GM21423 (cell line): ENCODE data around the gene GALNT18.

Source experiments
- ATAC-seq: cut with Tn5 transposase; IDR thresholded peaks from one replicate; pipeline ENCODE4 v1.9.1; 2021; ENCODE audit warnings: mild to moderate bottlenecking, moderate library complexity; ENCODE audit not compliant: unreplicated experiment

The GALNT18 gene

DNA sequence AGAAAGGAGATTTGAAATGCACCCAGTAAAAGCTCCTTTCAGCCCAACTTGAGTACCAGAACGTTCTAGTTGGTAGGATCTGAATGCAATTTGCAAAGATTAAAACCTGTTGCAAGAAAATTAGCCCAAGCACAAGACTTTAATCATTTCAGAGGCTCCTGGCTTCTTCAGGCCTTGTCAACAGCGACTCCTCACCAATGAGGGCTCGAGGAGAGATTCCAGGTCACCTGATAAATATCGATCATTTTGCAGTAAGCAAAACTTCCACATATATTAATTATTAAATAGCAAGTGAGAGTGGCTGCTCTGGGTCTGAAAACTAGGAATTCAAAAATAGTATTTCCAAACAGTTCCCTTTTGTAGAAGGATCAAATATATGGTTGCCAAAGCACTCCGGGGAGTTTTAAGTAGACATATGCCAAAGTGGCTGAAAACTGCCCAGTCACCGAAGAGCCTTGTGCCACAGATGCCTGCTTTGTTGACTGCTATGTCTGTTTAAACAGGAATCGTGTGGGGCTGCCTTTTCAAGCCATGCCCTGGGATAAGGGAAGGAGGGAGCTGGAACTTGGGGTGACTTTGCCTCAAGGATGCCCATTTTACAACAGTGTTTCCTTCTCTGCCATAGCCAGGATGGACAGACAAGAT lies 332.7 kb downstream of the GALNT18 start:
- ATAC-seq = no peak

DNA sequence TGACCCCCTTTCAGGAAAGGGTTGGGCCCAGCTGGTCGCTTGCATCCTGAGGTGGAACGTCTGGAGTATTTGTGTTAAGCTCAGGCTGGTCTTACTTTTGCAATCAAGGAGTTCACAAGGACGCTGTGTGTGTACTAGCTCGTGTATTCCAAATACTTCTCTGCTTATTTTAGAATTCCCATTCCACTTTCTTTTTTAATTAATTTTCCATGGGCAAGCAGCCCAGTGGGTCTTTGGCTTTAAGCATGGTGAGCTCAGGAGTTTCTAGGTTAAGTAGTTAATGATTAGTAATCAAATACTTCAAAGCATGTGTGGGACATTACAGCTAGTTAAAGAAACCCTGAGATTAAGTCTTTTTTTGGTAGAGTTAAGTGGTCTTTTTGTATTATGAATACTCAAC lies 337.3 kb downstream of the GALNT18 start:
- no peak for ATAC-seq

DNA sequence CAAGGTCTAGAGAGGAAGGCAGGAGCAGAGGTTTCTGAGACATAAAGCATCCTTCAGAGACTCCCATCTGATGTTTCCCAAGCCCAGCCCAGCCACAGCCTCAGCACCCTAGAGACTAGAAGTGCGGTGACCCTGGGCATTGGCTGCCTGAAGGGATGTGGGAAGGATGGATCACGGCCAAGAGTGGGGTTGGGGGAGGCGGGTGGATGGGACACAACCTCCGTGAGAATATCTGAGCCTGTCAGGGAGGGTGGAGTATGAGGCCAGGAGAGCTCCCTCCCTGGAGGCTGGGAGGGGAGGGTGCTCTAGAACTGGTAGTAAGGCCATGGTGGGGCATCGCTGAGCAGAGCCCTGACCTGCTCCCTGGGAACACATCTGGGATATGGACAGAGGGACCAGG lies 340.2 kb downstream of the GALNT18 start:
- ATAC-seq = no peak

DNA sequence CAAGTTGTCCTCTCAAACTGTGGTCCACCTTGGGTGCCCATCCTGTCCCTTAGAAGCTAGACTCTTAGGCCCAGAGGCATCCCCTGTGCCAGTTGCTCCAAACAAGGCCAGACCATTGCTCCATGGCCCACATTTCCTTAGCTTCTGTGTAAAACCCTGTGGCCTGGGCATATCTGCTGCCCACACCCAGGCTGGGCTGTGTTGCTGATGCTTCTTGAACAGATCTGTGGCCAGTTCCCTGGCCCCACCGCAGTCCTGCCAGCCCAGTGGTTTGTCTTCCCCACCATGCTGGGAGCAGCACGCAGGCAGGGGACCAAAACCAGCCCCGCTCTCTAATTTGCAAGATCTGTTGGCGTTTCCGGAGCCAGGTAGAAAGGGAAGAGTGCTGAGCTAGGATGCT lies 341.0 kb downstream of the GALNT18 start:
- ATAC-seq = no peak

DNA sequence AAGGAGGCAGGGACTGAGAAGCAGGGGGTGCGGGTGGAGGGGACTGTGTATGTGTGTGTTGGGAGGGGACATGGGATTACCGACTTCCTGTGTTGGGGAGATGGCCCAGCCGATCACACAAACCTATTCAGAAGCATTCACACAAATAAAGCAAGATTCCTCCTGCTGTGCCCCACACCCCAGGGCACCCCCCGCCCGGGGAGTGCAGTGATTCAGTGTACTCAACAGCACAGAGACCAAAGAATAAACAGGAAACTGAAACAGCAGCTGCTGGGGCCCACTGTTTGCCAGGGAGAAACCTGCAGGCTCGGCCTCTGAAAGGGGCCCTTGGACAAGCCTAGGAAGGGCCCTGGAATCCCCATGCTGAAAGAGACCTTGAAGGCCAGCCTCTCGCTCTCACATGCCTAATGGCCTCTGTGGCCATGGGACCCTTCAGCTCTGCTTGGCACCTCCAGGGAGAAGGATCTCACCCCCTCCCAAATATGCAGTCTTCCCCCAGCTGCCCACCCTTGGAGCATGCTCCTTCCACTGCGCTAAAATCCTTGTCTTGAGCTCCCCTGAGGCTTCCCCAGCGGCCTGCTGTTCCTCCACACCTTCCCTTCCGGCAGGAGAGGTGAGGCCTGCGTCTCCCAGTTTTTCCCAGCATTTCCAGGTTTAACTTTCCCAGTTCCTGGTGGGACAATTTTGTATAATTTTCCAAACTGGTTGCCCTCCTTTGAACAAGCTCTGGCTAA lies 341.7 kb downstream of the GALNT18 start:
- no peak for ATAC-seq

DNA sequence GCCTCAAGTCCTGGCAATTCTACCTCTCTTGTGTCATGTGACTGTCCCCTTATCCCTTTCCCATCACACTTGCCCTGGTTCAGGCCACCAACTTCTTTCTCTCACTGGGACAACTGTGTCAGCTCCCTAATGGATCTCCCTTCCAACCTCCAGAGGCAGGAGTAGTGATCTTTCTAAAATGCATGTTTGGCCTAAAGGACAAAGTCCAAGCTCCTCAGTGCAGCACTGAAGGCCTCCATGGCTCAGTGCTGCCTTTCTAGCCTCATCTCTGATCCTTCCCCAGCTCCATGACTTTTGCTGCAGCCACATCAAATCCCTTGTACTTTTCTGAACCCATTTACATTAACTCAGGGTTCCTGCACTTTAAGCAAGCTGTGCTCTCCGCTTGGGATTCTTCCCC lies 349.6 kb downstream of the GALNT18 start:
- no peak for ATAC-seq

DNA sequence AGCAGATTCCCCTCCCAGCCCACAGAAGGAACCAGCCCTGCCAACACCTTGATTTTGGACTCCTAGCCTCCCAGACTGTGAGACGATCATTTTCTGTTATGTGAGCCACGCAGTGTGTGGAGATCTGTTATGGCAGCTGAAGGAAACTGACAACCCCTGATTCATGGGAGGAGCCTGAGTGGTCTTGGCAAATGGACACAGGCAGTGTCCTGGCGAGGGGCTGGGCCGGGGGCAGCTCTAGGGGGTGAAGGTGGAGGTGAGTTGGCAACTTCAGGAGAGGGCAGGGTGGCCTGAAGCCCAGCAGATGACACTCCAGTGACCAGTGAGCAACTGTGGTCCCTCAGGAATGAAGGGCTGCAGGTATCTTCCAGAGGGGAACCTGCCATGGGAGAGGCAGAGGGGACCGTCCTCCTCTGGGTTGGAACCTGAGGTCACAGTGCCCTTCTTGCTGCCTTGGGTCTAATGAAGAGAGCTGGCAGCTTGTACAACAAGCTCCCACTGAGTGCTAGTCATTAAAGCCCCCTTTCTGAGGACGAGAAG lies 351.5 kb downstream of the GALNT18 start:
- no peak for ATAC-seq

DNA sequence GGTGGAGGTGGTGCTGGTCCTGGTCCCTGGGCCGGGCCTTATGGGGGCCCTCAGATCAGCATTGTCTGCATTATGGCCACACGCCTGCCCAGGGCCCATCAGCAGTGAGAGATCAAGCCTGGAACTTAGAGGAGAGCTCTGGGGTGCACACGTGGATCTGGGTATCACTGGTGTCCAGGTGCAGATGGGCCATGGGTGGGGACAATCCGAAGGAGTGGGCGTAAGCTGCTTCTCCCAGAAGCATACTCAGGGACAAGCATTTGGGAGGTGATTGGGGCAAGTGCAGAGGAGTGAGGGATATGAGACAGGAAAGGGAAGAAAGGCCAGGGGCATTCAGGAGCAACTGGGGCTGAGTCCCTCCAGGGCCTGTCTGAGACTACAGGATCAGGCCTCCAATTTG lies 353.1 kb downstream of the GALNT18 start:
- ATAC-seq = no peak

DNA sequence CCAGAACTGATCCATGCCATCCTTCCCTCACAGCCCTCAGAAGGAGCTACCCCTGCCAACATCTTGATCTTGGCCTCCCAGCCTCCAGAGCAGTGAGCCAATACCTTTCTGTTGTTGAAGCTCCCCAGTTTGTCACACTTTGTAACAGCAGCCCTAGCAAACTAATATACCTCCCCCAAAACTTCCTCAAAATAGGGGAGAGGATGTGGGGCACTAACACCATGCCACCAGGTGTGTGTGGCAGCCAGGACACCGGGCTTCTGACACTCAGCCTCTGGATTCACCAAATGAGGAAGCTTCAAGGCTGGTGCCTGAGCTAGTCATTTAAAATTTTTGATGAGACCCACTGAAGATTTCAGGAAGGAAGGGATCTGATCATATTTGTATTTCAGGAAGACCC lies 353.7 kb downstream of the GALNT18 start:
- ATAC-seq = no peak

DNA sequence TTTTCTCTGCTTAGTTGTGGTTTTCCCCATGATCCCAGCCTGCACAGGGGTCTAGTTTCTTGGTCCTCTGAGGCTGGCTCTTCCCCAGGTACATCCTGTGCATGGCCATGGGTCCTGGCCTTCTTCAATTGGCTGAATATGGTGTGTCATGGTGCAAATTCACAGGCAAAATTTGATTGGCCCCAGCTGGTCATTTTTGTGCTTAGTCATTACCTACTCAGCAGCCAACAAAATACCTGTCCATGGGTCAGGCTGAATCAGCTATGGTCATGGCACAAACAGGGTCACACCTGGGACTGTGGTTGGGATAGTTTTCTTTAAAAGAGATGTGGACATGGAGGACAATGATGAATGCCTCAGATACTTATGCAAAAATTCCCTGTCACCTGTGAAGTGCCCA lies 354.5 kb downstream of the GALNT18 start:
- ATAC-seq = no peak

DNA sequence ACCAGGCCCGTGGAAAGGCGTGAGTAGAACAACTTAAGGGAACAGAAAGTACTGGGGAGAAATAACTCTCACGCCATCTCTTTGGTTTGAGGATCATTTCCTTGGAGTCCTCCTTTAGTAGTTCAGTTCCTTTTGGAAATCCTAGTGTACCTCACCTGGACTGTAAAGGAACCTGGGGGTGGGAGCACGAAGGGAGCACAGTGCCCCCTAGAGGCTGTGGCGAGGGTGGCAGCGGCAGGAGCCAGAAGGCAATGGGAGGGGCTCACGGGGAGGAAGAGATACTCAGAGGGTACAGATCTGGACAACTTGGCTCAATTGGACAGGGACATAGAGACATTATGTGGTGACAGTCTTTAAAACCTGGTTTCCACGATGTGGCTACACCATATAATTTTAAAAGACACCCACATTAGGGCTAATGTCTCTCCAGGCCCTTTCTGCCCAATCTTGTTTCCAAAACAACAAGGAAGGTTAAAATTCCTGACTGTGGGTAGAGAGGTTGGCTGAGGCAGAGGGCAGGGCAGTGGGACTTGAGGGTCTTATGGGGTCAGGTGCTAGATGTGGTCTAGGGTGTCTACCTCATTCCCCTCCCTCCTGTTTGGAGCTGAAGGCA lies 355.7 kb downstream of the GALNT18 start:
- ATAC-seq = peak; percentile 45

DNA sequence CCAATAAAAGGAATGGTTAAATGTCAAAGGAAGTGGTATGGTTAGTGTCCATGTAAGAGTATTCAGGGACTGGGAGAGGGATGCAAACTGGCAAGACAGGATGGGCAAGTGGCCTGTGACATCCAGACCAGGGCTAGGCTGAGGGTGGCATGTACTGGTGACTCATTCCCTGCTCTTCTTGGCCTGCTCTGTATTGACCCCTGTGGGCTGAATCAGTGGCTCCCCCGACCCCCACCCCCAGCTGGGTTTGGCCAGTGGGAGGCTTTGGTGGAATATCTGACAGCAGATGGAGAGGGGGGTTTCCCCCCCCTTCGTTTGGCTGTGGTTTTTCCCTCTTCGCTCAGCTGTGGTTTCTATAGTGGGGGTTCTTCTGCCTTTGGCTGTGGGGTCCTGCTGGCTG lies 356.5 kb downstream of the GALNT18 start:
- ATAC-seq = no peak

DNA sequence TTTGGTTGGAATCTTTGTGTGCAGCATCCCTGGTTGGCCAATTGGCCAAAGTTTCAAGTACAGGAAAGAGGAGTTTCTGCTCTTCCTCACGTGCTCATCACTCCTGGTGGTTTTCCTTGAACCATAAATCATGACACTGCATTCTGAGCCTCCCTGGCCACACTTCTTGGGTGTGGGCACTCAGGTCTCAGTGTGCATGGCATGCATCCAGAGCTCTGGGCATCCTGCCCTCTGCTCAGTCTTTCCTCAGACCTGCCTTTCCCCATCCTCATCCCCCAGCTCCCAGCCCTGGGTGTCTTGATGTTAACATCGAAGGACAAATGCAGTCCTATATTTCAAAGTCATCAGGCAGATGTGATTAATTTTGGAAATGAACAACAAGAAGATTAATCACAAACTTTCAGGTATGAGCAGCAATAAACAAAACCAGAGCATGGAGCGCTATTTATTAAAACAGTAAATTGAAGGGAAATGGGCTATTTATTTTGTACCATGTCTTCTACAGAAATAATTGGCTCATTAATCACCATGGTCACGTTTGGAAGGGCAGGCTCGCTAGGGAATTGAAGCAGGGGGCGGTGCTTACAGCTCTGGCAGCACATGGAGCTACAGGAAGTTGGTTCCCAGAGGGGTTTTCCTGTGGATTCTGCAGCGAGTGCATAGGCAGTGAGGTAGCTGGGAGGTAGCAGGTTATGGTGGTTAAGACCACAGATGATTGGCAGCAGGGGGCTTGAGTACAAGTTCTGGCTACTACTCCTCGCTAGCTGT lies 358.4 kb downstream of the GALNT18 start:
- ATAC-seq = no peak

DNA sequence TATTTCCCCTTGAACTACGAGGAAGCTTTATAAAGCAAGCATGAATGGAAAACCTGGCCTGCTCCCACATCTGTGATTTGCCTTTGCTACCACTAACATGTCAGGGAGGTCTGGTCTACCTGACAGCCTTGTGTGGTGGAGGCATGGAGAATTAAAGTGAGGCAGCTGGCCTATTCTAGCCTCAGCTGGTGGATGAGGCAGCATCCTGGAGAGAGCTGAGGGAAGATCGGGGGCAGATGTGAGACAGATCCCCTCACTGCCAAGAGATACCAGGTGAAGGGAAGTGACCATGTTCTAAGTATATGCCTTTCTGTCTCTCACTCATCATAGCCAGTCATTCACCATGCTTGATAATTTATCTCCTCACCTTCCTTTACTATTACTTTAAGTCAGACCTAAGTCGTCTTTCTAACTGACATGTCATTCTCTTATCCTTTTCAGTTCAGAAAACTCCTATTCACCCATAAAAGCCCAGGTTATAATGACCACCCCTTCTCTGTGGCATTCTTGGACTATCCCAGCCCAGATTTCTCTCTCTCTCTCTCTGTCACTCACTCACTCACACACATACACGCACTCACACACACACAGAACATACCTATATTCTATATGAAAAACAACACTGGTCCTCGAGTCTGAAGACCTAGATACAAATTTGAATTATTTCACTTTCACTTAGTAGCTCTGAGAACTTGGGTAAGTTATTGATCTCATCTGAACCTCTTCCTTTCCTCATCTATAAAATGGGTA lies 359.5 kb downstream of the GALNT18 start:
- ATAC-seq = no peak

DNA sequence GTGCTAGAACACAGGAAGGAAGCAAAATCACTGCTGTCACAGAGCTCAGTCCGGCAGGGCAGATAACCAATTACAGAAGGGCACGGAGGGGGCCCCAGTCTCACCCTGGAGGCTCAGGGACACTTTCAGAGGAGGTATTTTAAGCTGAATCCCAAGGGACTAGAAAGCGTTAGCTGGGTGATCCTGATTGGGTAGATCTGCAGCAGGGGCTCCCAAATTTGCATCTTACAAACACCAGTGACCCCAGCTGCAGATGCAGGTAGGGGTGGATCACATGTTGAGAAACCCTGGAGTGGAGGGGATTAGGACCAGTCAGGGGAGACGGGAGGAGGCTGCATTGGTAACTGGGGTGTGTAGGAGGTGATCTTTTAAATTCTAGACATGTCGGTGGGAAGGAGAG lies 360.2 kb downstream of the GALNT18 start:
- no peak for ATAC-seq

DNA sequence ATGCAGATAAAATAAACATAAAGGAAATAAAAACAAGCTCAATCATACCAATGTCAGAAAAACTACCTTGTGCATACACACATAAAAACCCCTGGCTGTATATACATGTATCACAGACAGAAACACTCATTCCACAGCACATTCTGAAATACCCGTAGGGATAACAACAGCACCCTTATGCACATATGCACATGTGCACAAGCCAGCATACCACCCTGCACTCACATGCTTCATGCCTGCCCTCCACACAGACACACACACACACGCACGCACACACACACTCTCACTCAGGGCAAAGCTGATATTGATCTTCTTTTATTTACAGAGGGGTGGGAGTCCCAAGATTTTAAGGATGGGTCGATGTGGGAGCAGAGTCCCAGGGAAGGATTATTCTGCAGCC lies 360.9 kb downstream of the GALNT18 start:
- ATAC-seq = no peak

DNA sequence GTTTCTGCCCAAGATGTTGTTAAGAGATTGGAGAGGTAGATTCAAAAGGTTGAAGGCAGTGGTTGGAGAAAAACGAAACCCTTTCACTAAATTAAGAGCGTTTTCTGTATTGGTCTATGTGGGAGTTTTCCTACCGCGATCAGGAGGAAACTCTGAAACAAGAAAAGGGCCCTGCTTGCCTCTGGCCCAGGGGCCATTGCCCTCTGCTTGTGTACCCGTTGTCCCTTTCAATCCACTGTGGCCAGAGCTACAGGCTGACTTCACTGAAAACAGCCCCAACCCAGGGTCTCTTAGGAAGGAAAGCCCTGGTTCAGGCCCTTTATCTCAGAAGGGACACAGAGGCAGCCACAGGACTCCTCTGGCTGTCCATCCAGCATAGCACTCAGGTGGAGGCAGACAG lies 367.8 kb downstream of the GALNT18 start:
- no peak for ATAC-seq

DNA sequence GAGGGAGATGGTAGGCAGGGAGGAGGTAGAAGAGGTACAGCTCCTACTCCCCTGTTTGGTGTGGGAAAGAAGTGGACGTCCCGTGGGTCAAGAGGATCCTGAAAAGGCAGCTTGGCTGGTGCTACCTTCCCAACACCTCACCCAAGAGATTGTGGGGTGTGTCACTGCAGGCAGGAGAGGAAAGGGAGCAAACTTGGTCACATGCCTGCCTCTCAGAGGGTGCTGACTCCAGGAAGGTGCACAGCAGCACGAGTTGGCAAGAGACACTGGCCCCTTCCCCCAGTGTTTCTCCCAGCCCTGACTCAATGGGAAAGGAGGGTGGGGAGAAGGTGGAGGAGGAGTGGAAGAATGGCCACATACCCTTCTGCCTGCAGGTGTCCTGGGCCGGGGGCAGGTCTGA lies 368.3 kb downstream of the GALNT18 start:
- ATAC-seq = no peak

DNA sequence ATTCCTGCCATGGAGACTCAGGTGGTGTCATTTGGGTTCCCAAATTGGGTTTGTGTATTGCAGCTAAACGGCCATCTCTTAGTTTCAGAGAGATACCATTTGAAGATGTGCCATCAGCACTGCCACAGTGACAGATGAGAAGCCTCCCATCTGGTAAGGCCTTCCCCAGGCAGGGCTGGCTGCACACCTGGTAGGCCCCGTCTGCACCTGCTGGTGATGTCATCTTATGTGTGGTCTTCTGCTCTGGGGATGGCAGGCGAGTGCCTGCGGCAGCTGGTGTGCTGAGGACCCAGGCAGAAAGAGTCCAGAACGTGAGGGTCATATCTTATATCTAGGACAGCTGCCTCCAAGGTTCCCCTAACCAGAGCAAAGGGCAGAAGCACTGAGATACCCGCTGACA lies 369.4 kb downstream of the GALNT18 start:
- ATAC-seq = no peak

DNA sequence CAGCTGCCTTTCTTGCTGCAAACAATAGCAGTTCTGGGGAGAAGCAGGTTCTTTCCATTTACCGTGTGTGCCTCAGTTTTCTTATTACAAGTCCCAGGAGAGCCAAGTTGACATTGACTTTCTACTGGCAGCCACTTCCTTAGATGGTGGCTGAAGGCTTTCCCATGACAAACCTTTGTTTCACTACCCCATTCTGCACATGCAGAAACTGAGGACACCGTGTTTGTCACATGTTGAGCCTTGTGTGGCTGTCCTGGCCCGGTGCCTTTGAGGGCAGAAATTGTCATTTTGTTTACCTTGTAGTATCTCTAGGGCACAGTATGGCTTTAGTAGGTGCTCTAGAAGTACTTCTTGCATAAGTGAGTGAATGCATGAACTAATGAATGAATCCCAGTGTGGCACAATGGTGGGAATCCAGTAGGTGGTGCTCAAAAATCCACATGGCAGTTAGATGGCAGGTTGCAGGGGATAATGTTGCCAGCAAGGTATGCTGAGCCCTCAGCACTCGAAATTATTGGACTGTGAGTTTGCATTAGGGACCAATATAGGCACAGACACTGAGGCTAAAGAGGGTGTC lies 370.3 kb downstream of the GALNT18 start:
- no peak for ATAC-seq
